ENCODE results near the gene FOXF2.

The FOXF2 gene

DNA sequence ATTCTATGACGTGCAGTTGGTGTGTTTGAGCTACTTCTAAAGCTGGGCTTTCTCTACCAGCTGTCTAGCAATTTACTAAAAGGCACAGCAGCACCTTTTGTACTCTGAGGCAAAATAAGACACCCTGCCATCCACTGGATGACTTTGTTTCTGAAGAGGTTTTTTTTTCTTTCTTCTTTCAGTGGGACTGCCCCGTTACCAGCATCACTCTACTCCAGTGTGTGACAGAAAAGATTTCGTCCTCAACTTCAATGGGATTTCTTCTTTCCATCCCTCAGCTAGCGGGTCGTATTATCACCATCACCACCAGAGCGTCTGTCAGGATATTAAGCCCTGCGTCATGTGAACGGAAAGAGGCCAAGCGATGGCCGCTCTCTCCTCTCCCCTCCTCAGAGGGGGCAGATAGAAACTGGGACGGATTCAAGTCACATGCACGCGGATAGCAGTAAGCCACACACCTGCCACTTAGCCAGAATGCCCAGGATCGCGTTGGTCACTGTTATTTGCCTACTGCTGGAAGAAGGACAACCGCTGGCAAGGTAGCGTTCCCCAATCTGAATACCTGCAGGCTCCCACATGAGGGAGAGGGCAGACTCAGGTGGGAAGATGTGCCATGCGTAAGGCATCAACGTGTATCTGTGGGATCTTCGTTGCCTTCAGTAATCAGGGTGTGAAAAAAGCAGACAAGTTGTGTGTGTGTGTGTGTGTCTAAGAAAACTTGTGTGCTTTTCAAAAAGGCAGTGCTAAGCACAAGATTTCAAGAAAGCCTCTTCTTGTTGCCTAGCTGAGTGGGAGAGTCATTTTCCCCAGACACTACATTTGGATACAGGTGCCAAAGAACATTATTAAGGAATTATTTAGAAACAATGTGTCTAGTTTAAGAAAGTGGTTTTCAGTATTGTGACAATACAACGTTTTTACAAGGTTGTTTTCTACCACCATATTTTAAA, 5.4 kb downstream of the FOXF2 start:
- H3K4me1 ChIP-seq (ENCODE audit: control insufficient read depth, insufficient read depth, low read length), result peaks cover 3% of the 10 kb centered on the region
- peaks cover 98% of the 10 kb centered on the region for H3K27me3 ChIP-seq (ENCODE audit: control insufficient read depth, insufficient read depth, low read length)
- H3K4me3 ChIP-seq (ENCODE audit: low read depth, low read length), result peak overlapping the region; percentile 6
- no peaks in the 10 kb centered on the region for H3K36me3 ChIP-seq (ENCODE audit: control insufficient read depth, insufficient read depth, low read length)
- no peaks in the 10 kb centered on the region for H3K9me3 ChIP-seq (ENCODE audit: control insufficient read depth, insufficient read depth, low read length)
- H3K9ac ChIP-seq (ENCODE audit: low read depth, low read length), result no peak overlapping the region

DNA sequence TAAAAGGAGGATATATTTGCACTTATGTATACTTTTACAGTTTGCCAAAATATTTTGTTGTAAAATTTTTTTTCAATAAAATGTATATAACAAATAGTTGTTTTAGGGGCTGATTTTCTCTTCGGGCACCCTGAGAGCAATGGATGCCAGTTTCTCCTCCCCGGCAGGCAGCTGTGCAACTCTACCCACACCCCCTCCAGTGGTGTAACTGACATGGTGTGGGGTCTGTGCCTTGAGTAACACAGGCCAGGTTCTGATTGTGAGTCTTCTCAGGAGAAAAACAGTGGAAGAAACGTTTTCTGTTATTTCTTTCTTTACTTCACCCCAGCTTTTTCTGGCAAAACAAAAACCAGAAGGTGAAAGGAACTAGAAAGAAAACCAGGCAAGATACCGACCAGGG, 6.1 kb downstream of the FOXF2 start:
- H3K9ac ChIP-seq (ENCODE audit: low read depth, low read length), result no peak overlapping the region
- H3K4me1 ChIP-seq (ENCODE audit: control insufficient read depth, insufficient read depth, low read length), result peaks cover 3% of the 10 kb centered on the region
- no peaks in the 10 kb centered on the region for H3K9me3 ChIP-seq (ENCODE audit: control insufficient read depth, insufficient read depth, low read length)
- H3K4me3 ChIP-seq (ENCODE audit: low read depth, low read length), result no peak overlapping the region
- H3K36me3 ChIP-seq (ENCODE audit: control insufficient read depth, insufficient read depth, low read length), result no peaks in the 10 kb centered on the region
- peaks cover 99% of the 10 kb centered on the region for H3K27me3 ChIP-seq (ENCODE audit: control insufficient read depth, insufficient read depth, low read length)

DNA sequence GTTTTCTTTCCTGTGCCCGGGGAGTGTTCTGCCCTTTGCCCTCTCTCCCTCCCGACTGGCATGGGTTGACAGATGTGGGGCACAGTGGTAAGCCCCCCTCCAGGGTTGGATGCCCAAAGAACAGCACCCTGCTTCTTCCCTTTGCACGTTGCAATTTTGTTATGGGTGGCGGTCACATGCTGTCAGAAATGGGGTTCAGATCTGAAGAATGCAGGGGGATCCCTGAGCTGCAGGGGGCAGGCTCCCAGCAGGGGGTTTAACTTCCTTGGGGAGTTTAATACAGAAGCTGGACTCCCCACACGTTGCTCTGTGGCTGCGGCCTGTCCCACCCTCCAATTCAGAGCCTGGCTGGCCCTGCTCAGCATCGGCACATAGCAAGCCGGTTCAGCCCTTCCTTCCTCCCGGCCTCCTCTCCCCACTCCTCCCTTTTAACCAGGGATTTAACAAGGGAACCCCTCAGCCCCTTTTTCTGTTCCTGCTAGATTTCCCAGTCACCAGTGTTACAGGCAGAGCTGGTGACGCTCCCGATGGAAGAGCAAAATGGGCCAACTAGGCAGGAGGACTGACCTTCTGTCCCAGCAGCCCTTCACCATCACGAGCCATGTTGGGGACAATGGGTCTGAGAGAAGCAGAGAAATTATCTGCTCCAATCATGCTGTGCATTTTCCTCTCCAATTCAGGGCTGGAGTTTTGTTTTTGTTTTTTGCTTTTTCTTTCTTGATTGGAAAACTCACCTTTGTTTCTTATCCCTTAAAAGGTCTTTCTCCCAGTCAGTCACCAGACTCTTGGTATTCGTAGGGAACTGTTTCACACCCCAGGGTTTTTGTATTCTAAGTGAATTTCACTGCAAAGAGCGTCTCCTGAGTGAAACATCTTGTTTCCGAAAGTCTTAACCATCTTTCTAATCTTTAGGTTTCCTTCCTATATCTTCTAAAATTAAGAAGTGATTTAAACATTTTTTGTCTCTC, 6.8 kb downstream of the FOXF2 start:
- Histone ChIP-seq H3K27me3 (ENCODE audit: control insufficient read depth, insufficient read depth, low read length) (peaks cover 97% of the 10 kb centered on the region), H3K4me3 (ENCODE audit: low read depth, low read length) (peak overlapping the region; percentile 18), H3K9ac (ENCODE audit: low read depth, low read length) (no peak overlapping the region), H3K4me1 (ENCODE audit: control insufficient read depth, insufficient read depth, low read length) (peaks cover 3% of the 10 kb centered on the region), H3K9me3 (ENCODE audit: control insufficient read depth, insufficient read depth, low read length) (no peaks in the 10 kb centered on the region), H3K36me3 (ENCODE audit: control insufficient read depth, insufficient read depth, low read length) (no peaks in the 10 kb centered on the region)

DNA sequence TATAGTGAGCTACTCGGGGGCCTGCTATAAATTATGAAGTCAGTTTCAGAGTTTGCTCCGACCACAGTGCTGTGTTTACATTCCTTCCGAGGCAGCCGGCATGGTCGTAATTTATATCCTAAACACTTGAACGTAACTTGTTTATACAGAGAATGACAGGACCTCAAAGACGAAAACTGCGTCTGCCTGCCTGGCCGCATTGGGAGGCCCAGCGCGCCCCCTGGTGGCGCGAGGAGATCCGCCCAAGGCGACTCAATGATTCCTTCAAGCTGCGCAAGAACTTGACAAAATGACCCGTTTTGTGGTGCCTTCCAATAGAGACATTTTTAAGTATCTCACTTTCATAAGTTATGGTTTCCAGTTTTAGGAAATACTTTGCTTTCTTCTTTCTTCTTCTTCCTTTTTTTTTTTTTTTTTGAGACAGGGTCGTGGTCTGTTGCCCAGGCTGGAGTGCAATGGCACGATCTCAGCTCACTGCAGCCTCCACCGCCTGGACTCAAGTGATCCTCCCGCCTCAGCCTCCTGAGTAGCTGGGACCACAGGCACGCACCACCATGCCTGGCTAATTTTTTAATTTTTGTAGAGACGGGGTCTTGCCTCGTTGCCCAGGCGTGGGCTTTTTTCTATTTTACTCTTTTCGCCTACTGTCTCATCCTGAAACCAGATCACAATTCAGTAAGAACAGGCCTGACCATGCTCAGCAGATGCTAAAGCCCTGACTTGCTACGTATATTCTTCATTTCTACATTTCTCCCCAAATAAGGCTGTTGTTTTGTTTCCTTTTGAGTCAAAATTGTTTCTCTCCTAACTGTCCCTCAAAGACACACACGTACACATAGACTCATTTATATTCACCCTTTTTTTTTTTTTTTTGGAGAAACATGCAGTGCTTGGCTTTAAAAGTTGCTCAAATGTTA, 7.8 kb downstream of the FOXF2 start:
- peaks cover 3% of the 10 kb centered on the region for H3K4me1 ChIP-seq (ENCODE audit: control insufficient read depth, insufficient read depth, low read length)
- H3K36me3 ChIP-seq (ENCODE audit: control insufficient read depth, insufficient read depth, low read length), result no peaks in the 10 kb centered on the region
- no peak overlapping the region for H3K4me3 ChIP-seq (ENCODE audit: low read depth, low read length)
- peaks cover 87% of the 10 kb centered on the region for H3K27me3 ChIP-seq (ENCODE audit: control insufficient read depth, insufficient read depth, low read length)
- no peaks in the 10 kb centered on the region for H3K9me3 ChIP-seq (ENCODE audit: control insufficient read depth, insufficient read depth, low read length)
- H3K9ac ChIP-seq (ENCODE audit: low read depth, low read length), result no peak overlapping the region

DNA sequence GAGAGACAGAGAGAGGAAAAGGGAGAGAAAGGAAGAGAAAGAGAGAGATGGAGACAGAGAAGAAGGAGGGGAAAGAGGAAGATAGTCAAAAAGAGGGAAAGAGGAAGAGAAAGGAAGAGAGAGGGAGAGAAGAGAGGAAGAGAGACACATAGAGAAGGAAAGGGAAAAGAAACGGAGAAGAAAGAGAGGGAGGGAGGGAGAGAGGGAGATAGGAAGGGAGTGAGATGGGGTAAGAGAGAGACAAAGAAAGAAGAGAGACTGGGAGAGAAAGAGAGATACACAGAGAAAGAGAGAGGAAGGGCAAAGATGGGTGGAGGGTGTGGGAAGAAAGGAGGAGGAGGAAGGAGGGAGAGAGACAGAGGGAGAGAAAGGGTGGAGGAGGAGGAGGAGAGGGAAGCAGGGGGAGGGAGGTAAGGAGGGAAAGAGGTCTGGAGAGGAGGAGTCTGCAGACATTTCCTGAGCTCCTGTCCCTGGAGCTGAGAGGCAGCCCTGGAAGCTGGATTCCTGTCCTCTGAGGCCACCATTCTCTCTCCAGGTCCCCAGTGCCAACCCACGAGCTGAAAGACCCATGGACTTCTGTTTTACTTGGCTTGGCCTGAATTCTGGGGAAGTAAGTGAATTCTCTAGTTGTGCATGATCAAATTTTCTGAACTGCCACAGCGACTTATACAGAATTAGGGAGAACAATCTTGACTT, 9.9 kb downstream of the FOXF2 start:
- no peaks in the 10 kb centered on the region for H3K36me3 ChIP-seq (ENCODE audit: control insufficient read depth, insufficient read depth, low read length)
- H3K9me3 ChIP-seq (ENCODE audit: control insufficient read depth, insufficient read depth, low read length), result no peaks in the 10 kb centered on the region
- peaks cover 3% of the 10 kb centered on the region for H3K4me1 ChIP-seq (ENCODE audit: control insufficient read depth, insufficient read depth, low read length)
- peaks cover 67% of the 10 kb centered on the region for H3K27me3 ChIP-seq (ENCODE audit: control insufficient read depth, insufficient read depth, low read length)
- H3K4me3 ChIP-seq (ENCODE audit: low read depth, low read length), result no peak overlapping the region
- H3K9ac ChIP-seq (ENCODE audit: low read depth, low read length), result no peak overlapping the region

DNA sequence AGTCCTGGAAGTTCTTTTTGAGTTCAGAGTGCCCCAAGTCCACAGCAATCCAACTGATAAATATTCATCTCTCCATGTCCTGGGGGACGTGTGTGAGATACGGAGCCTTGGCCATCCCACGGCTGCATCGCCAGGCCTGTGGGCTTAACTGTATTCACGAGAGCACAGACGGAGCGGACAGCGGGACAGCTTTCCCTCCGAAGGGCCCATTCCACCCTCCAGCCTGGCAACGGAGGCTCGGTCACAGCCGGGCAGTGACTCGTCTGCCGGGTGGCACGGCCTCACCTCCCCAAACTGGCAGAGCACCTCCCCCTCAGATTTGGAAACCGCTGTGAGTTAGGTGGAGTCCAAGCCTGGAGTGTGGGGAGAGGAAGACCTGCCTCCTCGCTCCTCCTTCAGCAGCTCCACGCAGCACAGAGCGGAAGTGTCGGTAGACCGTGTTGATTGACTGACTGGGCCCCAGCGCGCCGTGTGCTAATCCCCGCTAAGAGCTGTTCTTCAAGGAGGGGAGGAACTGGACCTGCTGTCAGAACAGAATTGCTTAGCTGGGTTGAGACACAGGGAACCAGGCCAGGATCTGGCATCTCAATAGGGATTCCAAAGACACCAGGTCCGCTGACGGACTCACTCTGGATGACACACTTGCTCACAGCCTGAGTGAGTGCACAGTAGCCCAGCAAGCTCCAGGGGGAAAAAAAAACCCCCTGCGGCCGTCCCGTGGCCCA, 10.9 kb downstream of the FOXF2 start:
- no peaks in the 10 kb centered on the region for H3K9me3 ChIP-seq (ENCODE audit: control insufficient read depth, insufficient read depth, low read length)
- no peak overlapping the region for H3K9ac ChIP-seq (ENCODE audit: low read depth, low read length)
- H3K4me3 ChIP-seq (ENCODE audit: low read depth, low read length), result no peak overlapping the region
- H3K36me3 ChIP-seq (ENCODE audit: control insufficient read depth, insufficient read depth, low read length), result no peaks in the 10 kb centered on the region
- peaks cover 3% of the 10 kb centered on the region for H3K4me1 ChIP-seq (ENCODE audit: control insufficient read depth, insufficient read depth, low read length)
- H3K27me3 ChIP-seq (ENCODE audit: control insufficient read depth, insufficient read depth, low read length), result peaks cover 56% of the 10 kb centered on the region

DNA sequence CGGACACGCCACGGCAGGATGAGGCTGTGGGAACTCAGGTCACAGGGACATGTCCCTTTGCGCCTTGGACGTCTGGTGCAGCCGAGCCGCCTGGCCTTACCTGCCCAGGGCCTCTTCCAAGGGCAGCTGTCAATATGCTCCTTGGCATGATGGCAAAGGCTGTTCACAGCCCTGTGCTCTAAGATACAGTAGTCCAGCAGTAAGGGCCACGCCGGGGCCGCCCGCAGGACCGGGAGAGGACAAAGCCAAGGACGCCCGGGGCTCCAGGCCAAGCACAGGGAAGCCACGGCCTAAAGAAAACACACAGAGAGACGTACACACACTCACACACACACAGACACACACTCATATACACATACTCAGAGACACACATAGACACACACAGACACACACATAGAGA, 13.0 kb downstream of the FOXF2 start:
- Histone ChIP-seq H3K9me3 (ENCODE audit: control insufficient read depth, insufficient read depth, low read length) (no peaks in the 10 kb centered on the region), H3K36me3 (ENCODE audit: control insufficient read depth, insufficient read depth, low read length) (no peaks in the 10 kb centered on the region), H3K9ac (ENCODE audit: low read depth, low read length) (no peak overlapping the region), H3K4me3 (ENCODE audit: low read depth, low read length) (no peak overlapping the region), H3K27me3 (ENCODE audit: control insufficient read depth, insufficient read depth, low read length) (peaks cover 36% of the 10 kb centered on the region), H3K4me1 (ENCODE audit: control insufficient read depth, insufficient read depth, low read length) (no peaks in the 10 kb centered on the region)

DNA sequence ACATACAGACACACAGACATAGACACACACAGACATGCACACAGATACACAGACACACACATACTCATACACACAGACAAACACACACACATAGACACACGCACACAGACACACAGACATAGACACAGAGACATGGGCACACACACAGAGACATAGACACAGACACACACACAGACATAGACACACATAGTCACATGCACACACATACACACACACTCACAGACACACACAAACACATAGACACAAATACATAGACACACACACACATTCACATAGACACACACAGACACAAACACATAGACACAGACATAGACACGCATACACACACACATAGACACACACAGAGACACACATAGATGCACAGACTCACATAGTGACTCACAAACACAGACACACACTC, 13.5 kb downstream of the FOXF2 start:
- Histone ChIP-seq H3K9ac (ENCODE audit: low read depth, low read length) (no peak overlapping the region), H3K4me3 (ENCODE audit: low read depth, low read length) (no peak overlapping the region), H3K36me3 (ENCODE audit: control insufficient read depth, insufficient read depth, low read length) (no peaks in the 10 kb centered on the region), H3K9me3 (ENCODE audit: control insufficient read depth, insufficient read depth, low read length) (no peaks in the 10 kb centered on the region), H3K4me1 (ENCODE audit: control insufficient read depth, insufficient read depth, low read length) (no peaks in the 10 kb centered on the region), H3K27me3 (ENCODE audit: control insufficient read depth, insufficient read depth, low read length) (peaks cover 31% of the 10 kb centered on the region)

DNA sequence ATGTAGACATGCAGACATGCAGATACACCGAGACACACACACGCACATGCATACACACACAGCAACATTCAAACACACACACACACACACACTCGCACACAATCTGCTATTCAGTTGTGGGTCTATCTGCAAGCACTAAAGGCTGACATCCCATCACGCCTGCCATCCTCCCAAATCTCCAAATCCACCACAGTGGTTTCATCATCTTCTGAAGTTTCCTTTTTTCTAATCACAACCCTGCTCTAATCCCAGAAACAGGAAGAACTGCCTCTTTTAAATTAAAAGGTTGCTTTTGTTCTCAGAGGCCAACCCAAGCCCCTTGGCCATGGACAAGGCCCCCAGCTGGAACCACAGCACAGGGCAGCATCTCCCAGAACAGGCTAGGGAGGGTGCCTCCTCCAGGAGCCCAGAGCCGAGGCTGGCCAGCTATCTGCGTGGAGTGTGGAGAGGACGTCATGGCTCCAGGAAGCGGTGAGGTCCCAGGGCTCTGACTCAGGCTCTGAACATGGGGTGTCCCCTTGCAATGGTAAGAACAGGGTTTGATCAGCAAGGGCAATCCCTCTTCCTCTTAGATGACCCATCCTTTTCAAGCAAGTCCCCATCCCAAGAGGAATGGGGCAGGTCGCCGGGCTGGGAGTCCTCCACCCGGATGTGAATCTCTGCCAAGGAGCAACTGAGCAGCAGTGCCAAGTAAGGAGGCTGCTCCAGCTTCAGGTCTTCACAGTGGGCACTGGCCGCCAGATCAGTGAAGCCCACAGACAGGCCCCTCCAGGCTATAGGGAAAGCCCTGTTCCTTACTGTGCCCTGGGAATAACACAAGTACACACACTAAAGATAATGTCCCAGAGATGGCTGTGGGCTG, 14.7 kb downstream of the FOXF2 start:
- no peaks in the 10 kb centered on the region for H3K9me3 ChIP-seq (ENCODE audit: control insufficient read depth, insufficient read depth, low read length)
- H3K36me3 ChIP-seq (ENCODE audit: control insufficient read depth, insufficient read depth, low read length), result no peaks in the 10 kb centered on the region
- H3K9ac ChIP-seq (ENCODE audit: low read depth, low read length), result no peak overlapping the region
- H3K4me1 ChIP-seq (ENCODE audit: control insufficient read depth, insufficient read depth, low read length), result peaks cover 1% of the 10 kb centered on the region
- no peak overlapping the region for H3K4me3 ChIP-seq (ENCODE audit: low read depth, low read length)
- peaks cover 18% of the 10 kb centered on the region for H3K27me3 ChIP-seq (ENCODE audit: control insufficient read depth, insufficient read depth, low read length)

DNA sequence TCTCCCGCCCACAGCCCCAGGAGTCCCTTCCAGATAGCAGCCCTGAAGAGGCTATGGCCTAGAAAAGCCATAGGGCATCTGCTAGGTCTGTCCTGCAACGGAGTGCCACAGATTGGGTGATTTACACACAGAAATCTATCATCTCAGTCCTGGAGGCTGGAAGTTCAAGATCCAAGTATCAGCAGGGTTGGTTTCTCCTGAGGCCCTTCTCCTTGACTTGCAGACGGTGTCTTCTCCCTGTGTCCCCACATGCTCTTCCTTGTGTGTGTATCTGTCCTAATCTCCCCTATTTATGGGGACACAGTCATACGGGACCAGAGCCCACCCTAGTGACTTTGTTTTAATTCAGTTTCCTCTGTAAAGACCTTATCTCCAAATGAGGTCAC, 15.3 kb downstream of the FOXF2 start:
- H3K9ac ChIP-seq (ENCODE audit: low read depth, low read length), result no peak overlapping the region
- no peaks in the 10 kb centered on the region for H3K36me3 ChIP-seq (ENCODE audit: control insufficient read depth, insufficient read depth, low read length)
- no peak overlapping the region for H3K4me3 ChIP-seq (ENCODE audit: low read depth, low read length)
- H3K9me3 ChIP-seq (ENCODE audit: control insufficient read depth, insufficient read depth, low read length), result no peaks in the 10 kb centered on the region
- H3K27me3 ChIP-seq (ENCODE audit: control insufficient read depth, insufficient read depth, low read length), result peaks cover 12% of the 10 kb centered on the region
- peaks cover 6% of the 10 kb centered on the region for H3K4me1 ChIP-seq (ENCODE audit: control insufficient read depth, insufficient read depth, low read length)
